ENCODE data around the gene FBN2.

The FBN2 gene

DNA sequence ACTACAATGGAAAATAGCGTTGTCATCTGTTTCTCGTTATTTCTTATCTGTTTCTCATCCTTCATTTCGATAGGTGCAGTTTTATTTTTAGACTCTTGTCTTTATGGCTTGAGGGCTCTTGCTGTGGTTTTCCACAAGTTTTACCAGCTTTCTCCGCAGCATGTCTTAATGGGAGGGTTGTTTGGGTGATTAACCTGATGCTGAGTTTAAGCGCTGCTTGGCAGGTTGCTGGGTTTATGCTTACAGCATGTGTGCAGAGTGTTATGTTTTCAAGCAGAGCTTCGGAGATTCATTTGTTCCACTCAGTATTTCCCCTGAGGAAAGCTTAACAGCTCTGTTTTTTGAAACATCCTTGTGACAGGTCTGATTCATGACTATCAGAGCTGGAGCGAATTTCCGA, 300.5 kb downstream of the FBN2 start:
- DNase-seq, result no peak

DNA sequence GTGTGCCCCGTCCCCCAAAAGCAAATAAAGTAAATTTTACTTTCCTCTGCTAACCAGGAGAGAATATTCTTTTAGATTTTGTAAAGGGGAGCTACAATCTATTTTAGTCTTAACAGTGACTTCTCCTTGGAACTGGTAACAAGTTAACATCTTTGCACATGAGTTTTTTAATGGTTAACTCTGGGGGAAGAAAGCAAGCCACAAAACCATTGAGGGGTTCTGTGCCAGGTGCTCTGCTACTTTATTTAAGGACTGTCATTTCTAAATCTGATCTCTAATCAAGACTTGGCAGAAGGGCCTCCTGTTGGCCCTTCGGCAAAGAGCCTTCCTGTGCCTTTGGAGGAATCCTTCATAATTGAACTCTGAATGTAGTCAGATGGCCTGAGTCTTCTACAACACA, 301.0 kb downstream of the FBN2 start:
- DNase-seq, result no peak

DNA sequence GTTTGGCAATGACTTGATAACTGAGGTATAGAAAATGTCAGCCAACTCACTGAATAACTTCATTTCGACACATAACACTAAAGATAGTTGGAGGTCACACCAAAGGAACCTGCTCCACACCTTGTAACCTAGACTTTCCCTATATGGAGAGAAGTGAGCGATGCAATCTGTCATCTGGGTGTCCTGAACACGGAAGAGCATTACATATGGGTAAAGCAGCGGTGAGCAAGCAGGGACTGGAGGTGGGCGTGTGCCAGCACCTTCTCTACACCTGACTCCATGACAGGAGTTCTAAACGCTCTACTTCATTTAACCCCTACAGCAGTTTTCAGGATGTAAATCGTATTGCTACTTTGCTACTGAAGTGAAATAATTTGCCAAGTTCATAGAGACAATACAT, 301.7 kb downstream of the FBN2 start:
- DNase-seq, result no peak

DNA sequence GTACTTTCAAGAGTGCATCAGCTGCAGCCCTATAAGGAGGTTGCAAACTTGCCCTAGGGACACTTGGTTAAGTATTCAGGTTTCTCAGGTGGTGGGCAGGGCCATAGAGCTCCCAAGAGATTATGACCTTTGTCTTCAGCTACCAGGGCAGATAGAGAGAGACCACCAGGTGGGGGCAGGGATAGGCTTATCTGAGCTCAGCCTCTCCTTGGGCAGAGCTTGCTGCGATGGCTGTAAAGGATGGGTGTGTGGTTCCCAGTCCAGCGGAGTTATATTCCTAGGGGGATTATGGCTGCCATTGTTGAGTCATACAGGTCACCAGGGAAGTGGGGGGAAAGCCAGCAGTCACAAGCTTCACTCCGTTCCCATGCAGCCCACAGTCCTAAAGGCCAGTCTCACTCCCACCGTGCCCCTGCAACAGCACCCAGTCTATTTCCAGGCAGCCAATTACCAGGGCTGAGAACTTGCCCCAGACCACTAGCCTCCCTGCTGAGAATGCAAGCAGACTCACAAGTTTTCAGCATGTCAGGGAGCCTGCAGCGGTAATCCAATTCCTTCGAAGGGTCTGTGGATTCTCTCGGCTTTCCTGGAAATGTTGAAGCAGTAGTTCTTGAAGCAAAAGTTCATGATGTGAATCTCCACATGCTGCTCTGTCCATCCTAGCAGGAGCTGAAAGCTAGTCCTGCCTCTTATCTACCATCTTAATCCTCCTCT, 303.0 kb downstream of the FBN2 start:
- DNase-seq, result no peak

DNA sequence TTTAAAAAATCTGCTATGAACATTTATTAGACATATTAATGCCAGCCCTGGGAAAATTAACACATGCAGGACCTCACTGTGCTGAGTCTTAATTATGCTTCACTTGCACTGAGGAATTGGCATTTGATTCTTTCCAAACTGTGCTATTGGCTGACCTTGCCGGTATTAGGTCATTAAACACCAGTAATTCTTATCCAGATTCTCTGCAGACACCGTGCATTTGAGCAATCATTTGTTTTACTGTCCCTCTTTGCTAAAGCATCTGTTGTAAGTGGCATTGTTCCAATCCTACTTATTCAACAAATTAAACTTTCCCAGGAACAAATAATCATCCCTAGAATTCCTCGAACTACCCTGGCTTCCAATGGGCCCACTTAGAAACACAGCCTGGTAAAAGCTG, 309.5 kb downstream of the FBN2 start:
- DNase-seq, result no peak

DNA sequence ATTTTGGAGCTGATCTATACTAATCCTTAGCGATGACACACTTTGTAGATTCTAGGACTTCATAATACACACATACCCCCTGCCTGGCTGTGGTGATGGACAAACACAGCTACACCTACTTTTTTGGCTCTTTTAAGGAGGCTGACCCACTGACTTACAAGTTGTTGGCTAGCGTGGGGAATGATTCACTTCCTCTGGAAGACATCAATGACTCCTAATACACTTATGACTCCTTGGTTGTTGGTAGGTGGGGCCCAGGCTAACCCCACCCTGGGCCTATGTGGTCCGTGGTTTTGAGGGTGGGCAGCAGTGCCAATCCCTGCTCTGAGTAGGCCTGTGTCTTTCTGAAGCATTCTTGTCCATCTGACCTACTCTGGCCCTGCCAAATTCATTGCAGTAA, 310.0 kb downstream of the FBN2 start:
- no peak for DNase-seq

DNA sequence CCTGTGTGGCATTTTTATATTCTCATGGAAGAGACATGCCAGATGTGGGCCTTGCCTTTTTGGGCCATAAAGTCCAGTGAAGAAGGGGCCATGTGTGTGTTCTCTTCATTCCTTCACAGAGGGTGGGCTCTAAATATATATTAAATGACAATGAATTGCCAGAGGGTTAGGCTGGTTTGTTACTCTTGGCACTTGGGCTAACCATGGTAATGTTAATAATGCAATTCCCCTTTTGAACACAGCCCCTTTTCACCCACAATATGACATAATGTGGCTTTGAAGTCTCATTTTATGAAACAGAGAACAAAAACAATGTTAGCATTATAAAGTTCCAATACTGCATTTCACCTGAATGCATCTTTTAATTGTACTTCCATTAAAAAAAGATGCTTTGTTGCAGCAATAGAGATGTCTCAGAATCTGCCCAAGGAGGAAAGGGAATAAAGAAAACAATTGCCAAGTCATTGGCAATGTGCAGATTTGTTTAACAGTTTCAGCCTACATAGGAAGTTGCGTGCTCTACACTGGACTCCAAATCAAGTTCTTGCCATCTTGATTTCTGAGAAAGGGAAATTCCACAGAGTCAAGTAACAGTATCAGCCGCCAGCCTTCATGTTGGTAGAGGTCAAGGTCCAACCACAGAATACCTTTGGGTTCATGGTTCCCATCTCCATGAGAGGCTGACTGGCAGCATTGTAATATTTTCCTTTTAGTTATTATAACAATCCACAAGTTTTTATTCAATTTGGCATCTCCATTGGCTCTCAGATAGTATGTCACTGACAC, 312.6 kb downstream of the FBN2 start:
- DNase-seq, result no peak

DNA sequence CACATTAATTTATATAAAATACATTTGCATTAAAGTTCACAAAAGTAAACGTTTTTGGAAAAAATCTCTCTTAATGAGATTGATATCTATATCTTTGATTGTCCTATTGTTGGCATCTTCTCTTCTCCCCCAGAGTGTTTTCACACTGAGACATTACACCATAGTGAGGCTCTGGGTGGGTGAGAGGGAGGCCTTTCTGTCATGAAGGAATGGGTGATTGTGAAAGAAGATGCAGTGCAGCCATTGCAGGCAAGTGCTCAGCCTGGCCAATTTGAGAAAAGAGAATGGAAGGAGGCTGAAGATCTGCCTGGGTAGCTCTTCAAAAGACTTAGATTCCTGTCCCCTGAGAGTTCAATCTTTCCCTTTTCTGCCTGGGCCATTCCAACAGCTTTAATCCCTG, 313.7 kb downstream of the FBN2 start:
- DNase-seq, result no peak

DNA sequence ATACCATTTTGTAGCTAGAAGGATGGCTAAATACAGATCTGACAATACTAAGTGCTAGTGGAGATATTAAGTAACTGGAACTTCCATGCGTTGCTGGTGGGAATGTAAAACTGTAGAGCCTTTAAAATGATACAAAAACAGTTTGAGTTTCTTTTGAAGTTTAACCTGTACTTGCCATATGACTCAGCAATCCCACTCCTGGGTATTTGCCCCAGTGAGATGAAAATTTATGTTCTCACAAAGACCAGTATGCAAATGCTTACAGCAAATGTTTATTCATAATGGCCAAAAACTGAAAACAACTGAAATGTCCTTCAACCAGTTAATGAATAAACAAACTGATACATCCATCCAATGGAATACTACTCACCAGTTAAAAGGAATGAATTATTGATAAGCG, 317.2 kb downstream of the FBN2 start:
- DNase-seq, result no peak

DNA sequence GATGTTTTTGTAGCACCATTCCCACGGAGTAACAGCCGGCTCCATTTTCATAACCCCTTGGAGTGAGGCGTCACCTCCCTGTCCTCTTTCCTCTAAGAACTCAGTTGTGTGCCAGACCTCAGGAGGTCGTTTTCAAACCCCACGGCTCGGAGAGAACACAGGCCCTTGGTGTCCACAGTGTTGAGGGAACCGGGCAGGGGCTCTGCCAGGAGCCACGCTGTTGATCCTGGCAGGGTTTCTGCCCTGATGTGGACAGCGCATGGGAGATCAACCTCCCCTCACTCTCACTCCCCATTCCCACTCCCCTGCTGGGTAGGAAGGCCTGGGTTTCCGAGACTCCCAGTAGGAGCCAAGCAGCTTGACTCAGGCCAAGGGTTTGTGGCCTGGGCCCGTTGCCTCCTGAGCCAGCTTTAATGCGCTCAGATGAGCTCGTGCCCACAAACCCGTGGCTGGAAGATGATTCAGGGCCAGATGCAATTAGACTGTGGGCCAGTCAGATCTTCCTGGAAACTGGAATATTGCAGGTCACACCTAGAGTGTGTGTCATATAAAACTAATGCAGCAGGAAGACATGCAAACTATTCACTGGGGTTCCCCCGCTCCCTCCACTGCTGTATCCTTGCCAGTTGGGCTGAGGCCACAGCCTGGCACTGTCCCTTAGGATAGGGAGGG, 321.0 kb downstream of the FBN2 start:
- DNase-seq, result no peak

DNA sequence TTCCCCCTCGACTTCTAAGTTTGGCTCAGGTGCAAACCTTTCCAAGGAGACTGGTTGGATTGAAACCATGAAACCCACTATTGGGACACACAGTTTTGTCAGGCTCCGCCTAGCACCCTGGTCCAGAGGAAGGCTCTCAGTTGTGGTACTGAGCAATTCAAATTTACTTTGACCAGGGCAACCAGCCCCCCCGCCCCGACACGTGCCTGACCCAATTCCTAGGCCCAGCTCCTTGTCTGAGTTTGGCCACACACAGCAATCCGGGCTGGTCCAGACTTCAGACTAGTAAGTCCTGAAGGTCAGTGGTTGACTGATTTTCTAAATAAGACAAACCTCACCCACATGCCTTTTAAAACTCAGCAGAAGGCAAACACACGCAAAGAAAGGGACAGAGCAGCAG, 321.8 kb downstream of the FBN2 start:
- DNase-seq, result no peak

DNA sequence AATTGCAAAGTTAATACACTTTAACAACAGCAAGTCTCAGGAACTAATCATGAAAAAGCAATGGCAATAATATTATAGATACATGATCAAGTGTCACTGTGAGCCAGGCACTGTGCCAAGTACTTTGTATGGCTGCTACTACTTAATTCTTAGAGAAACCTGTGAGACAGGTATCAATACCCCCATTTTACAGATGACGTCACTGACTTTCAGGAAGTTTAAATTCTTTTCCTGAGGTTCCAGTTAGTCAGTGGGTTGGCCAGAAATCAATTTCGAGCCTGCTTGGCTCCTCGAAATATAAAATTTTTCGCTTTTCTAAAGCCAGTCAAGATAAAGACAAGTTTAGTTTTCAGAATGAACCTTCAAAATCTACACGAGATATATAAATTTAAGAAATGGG, 324.2 kb downstream of the FBN2 start:
- no peak for DNase-seq

DNA sequence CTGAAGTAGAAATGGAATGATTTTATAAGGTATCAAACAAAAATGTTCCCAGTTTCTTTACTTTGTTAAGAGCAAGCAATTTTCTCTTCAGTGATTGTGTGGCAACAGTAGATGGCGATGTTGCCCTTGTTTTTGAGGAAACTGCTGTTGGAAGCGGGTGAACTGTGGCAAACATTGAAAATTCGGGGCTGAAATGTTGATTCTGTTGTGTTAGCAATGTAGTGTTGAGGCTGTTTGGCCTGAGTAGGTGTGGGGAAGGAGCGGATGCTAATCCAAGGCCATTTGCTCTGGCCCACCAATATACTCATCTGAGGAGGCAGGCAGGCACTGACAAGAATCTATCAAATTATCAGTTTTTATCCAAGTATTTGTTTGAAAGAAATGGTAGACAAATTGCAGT, 324.7 kb downstream of the FBN2 start:
- peak; percentile 25 for DNase-seq

DNA sequence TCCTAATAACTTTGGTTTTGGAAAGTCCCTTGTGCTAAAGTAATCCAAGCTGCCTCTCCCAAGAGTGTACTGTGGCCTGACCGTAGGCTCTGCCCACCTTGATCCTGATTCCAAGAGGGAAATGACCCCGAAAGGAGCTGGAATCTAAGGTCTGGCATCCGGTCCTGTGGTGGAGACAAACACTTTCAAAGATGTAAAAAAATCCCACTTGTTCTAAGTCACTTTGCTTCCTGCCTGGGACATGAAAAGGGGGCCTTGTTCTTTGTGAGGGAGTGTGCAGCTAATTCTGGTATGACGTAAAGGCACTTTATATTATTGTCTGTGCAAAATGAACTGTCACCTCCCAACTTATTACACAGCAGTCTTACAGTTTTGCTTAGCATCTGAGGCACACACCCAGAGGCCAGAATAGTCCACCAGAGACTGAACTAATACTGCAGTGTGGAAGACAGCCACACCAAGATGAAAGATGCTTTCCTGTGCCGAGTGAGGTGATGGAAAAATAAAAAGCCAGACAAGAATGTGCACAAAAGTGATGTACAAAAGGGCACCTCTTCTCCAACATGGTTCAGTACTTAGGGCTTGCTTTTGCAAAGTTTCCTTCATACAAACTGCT, 325.7 kb downstream of the FBN2 start:
- DNase-seq, result no peak

DNA sequence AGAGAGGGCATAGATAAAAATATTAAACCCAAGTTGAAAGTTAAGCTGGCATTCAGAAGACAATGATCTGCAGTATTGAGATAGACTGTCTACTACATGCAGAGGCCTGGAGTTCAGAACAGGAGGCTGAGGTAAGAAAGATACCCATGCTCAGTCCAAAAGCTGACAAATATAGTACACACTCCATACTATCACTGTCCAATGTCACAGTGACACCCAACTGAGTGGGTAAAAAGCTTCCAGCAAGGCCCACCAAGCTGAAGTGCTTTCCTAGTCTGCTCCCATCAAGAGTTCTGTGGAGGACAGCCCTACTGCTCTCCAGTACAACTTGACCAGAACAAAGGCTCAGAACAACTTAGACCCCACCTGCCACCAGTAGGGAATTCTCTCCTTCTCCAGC, 329.6 kb downstream of the FBN2 start:
- DNase-seq, result no peak

All from activated CD4-positive, alpha-beta T cell treated with anti-CD3 and anti-CD28 coated beads, Interleukin-2, amount 50 U/mL, for 1 hour (primary cell).